HepG2 (cell line): ENCODE results near the gene TSR1. TPM values are rescaled to one million over a fixed set of nuclear protein-coding genes. Genes with fewer than 3 reads are reported as not detected.

Experiments used
- CEBPZ ChIP-seq: IDR thresholded peaks from 2 replicates; pipeline ENCODE4 v1.6.1; 2012; ENCODE audit warnings: low read length, improper control_type of control experiment
- ERF ChIP-seq: IDR thresholded peaks from 2 replicates; pipeline ENCODE4 v1.6.1; 2018; ENCODE audit warnings: missing biosample characterization, missing genetic modification reagents
- JUND ChIP-seq: sonication (generic); formaldehyde crosslinking; IDR thresholded peaks from 2 replicates; pipeline ENCODE4 v1.8.0; 2022; ENCODE audit warnings: mild to moderate bottlenecking, missing genetic modification reagents
- NCOA2 ChIP-seq: sonication (generic); formaldehyde crosslinking; IDR thresholded peaks from 2 replicates; pipeline ENCODE4 v1.8.0; 2022; ENCODE audit warnings: inconsistent platforms
- NFYC ChIP-seq: IDR thresholded peaks from 2 replicates; pipeline ENCODE4 v1.6.1; 2016; ENCODE audit warnings: missing genetic modification reagents, missing compliant biosample characterization
- PRMT3 ChIP-seq: sonication (generic); formaldehyde crosslinking; IDR thresholded peaks from 2 replicates; pipeline ENCODE4 v1.8.1; 2022; ENCODE audit warnings: low read depth, mild to moderate bottlenecking, moderate library complexity, missing genetic modification reagents, borderline replicate concordance
- REST ChIP-seq, 2 experiments: IDR thresholded peaks; 2 replicates each; pipeline ENCODE4 v1.6.1; 2011 to 2012; ENCODE audit warnings: low read length in 2 of 2, borderline replicate concordance in 1 of 2, low read depth in 1 of 2, mild to moderate bottlenecking in 1 of 2, moderate library complexity in 1 of 2
- SIN3A ChIP-seq: IDR thresholded peaks from 2 replicates; pipeline ENCODE4 v1.6.1; 2011; ENCODE audit warnings: low read depth, mild to moderate bottlenecking, control low read depth, low read length, borderline replicate concordance
- ZFP90 ChIP-seq: sonication (generic); formaldehyde crosslinking; IDR thresholded peaks from 2 replicates; pipeline ENCODE4 v1.8.0; 2022; ENCODE audit warnings: missing genetic modification reagents, mild to moderate bottlenecking, inconsistent platforms, borderline replicate concordance
- ZKSCAN8 ChIP-seq: IDR thresholded peaks from 2 replicates; pipeline ENCODE4 v1.6.1; 2016; ENCODE audit warnings: borderline replicate concordance, missing genetic modification reagents, missing compliant biosample characterization
- ZNF34 ChIP-seq: sonication (generic); formaldehyde crosslinking; IDR thresholded peaks from 2 replicates; pipeline ENCODE4 v1.4.0; 2020; ENCODE audit warnings: mild to moderate bottlenecking, missing genetic modification reagents, borderline replicate concordance
- ZNF607 ChIP-seq: sonication (generic); formaldehyde crosslinking; IDR thresholded peaks from 2 replicates; pipeline ENCODE4 v1.5.1; 2020; ENCODE audit warnings: missing genetic modification reagents, mild to moderate bottlenecking, borderline replicate concordance
- ZNF615 ChIP-seq: sonication (generic); formaldehyde crosslinking; IDR thresholded peaks from 2 replicates; pipeline ENCODE4 v1.5.0; 2020; ENCODE audit warnings: mild to moderate bottlenecking, missing genetic modification reagents, borderline replicate concordance
- ZNF841 ChIP-seq: sonication (generic); formaldehyde crosslinking; IDR thresholded peaks from 2 replicates; pipeline ENCODE4 v1.8.1; 2023; ENCODE audit warnings: missing genetic modification reagents, borderline replicate concordance
- polyA plus RNA-seq, 8 experiments: library from polyadenylated mRNA; depleted of rRNA in 3 of 8; stranded (reverse) in 7 of 8; unstranded in 1 of 8; fragments of >200 nt; fragmentation: Illumina TruSeq in 4 of 8; extraction: Trizol in 4 of 8; gene quantifications; 2 replicates each; pipeline versions ENCODE4 v1.2.1 to v1.2.3, GENCODE V29; 2011 to 2016; ENCODE audit warnings: low read depth in 4 of 8, missing spikeins in 1 of 8, mixed read lengths in 1 of 8; ENCODE audit not compliant: insufficient read depth in 1 of 8
- total RNA-seq, 5 experiments: library from RNA; depleted of rRNA; stranded (reverse); fragments of >200 nt; fragmentation: Illumina TruSeq; extraction: Trizol; gene quantifications; 2 replicates each; pipeline ENCODE4 v1.2.3, GENCODE V29; 2016; ENCODE audit warnings: low read depth in 1 of 5
- TF ChIP-seq, protein P1 (sequence below): sonication (generic); formaldehyde crosslinking; IDR thresholded peaks from 2 replicates; pipeline ENCODE4 v1.5.1; 2020; ENCODE audit warnings: missing genetic modification reagents, mild to moderate bottlenecking, borderline replicate concordance
- TF ChIP-seq, protein P2 (sequence below): IDR thresholded peaks from 2 replicates; pipeline ENCODE4 v1.6.1; 2016; ENCODE audit warnings: missing compliant biosample characterization, missing genetic modification reagents, borderline replicate concordance
- TF ChIP-seq, protein P3 (sequence below): sonication (generic); formaldehyde crosslinking; IDR thresholded peaks from 2 replicates; pipeline ENCODE4 v1.5.0; 2020; ENCODE audit warnings: missing genetic modification reagents, mild to moderate bottlenecking, borderline replicate concordance

TSR1 gene
- total and polyA plus RNA-seq, 2 of the 13 experiments (the other 11 are each of a cell fraction or from before 2014, with no cell fraction given): 7.1 to 65.8 TPM

DNA sequence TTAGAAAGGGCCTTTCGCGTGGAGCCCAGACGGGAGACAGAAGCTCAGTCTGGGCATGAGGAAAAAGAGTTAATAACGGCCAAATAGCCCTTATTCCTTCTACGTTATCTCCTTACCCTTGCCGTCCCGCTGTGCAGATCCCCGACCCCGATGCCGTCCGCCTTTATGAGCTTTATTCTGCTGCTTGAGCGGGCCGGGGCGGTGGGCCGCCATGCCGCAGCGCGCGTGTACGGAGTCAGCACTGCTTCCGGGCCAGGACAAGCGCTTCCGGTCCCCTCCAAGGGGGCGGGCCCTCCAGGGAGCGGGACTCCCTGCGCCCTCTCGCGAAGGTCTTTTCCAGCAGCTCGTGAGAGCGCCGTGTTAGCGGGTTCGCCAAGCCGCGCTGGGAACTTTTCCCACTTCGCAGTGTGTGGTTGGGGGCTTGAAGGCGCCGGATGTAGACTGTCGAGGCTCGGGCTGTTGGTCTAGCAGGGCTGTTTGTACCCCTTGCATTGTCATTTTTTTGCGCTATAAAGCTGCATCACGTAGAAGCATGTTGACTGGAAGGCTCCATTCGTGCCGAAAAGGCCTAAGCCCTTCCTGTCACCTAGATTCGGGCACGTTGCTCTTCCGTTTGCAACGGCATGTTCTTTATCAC lies at the start of gene TSR1 (continued):
- TF ChIP-seq CEBPZ (no peak), NCOA2 (CRISPR knock-in tag) (peak; percentile 39; the same call in 1 of the 2 replicates), REST (IDR thresholded peaks at IDR 0.05; ENCODE audit: borderline replicate concordance in 1 of 2, low read depth in 1 of 2, low read length in 2 of 2) (peak in 1 of 2 experiments; percentile 48; a peak in 1 of 4 replicates), JUND (CRISPR knock-in tag) (peak; percentile 68; the same call in 1 of the 2 replicates), PRMT3 (0 out of 2 replicates have a peak, but pooled peaks have one; percentile 80), ZNF607 (no peak; the same call in 1 of the 2 replicates), ZFP90 (CRISPR knock-in tag) (0 out of 2 replicates have a peak, but pooled peaks have one; percentile 51), ZKSCAN8 (CRISPR knock-in tag) (0 out of 2 replicates have a peak, but pooled peaks have one; percentile 59), ZNF615 (0 out of 2 replicates have a peak, but pooled peaks have one; percentile 41), ZNF34 (peak; percentile 17; the same call in 1 of the 2 replicates), SIN3A (peak; percentile 89), NFYC (peak; percentile 43; the same call in 1 of the 2 replicates), ZNF841 (CRISPR knock-in tag) (no peak), ERF (CRISPR knock-in tag) (peak; percentile 75)
- TF ChIP-seq, protein P1, sequence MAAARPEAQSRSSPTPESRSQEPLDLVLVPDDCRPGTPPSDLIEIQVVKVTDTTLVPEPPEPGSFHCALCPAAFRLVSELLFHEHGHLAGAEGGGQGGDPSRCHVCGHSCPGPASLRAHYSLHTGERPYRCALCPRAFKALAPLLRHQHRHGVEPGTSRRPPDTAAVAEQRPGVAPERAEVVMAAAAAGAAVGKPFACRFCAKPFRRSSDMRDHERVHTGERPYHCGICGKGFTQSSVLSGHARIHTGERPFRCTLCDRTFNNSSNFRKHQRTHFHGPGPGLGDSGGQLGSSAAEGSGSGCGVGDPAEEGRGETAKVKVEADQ (CRISPR knock-in tag): peak; percentile 61; the same call in 1 of the 2 replicates
- TF ChIP-seq, protein P2, sequence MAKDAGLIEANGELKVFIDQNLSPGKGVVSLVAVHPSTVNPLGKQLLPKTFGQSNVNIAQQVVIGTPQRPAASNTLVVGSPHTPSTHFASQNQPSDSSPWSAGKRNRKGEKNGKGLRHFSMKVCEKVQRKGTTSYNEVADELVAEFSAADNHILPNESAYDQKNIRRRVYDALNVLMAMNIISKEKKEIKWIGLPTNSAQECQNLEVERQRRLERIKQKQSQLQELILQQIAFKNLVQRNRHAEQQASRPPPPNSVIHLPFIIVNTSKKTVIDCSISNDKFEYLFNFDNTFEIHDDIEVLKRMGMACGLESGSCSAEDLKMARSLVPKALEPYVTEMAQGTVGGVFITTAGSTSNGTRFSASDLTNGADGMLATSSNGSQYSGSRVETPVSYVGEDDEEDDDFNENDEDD (CRISPR knock-in tag): peak; percentile 91
- TF ChIP-seq, protein P3, sequence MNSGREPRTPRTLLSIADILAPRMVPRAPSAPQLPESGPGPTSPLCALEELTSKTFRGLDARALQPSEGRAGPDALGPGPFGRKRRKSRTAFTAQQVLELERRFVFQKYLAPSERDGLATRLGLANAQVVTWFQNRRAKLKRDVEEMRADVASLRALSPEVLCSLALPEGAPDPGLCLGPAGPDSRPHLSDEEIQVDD (CRISPR knock-in tag): peak; percentile 64; the same call in 1 of the 2 replicates
